ENCODE data around the gene EFNA2. TPM values are rescaled to one million over a fixed set of nuclear protein-coding genes. Genes with fewer than 3 reads are reported as not detected.

Gene EFNA2
- total RNA-seq, 4 donors from 2014 or later = not detected

GRCh38 chr19:1259206-1259875 is 26.3 kb upstream of the EFNA2 start:
- TF ChIP-seq POLR2A (IDR thresholded peaks at IDR 0.05) = no peak
- peak in 1 of 3 donors; percentile 24 for TF ChIP-seq CTCF (IDR thresholded peaks at IDR 0.05)
- DNase-seq (ENCODE audit: low spot score in 2 of 2) = peak in 1 of 2 donors; percentile 96
- H3K4me3 ChIP-seq (ENCODE audit: low read depth, poor library complexity, severe bottlenecking) = no peak overlapping the region
- 5 to 8% methylated on average over 11 to 12 of the region's 17 CpGs for WGBS, 2 donors
- intact Hi-C loops (cut with DNase I; ENCODE audit: low total_unique reads) = no loop called here

- TF ChIP-seq POLR2A (IDR thresholded peaks at IDR 0.05) (no peak), CTCF (IDR thresholded peaks at IDR 0.05) (no peak)
- 17 to 29% methylated on average over 20 to 29 of the region's 33 CpGs for WGBS, 2 donors
- no peak overlapping the region for H3K4me3 ChIP-seq (ENCODE audit: low read depth, poor library complexity, severe bottlenecking)
- DNase-seq (ENCODE audit: low spot score in 2 of 2) = peak in 1 of 2 donors; percentile 90
- intact Hi-C loops (cut with DNase I; ENCODE audit: low total_unique reads) = no loop called here
Observed at GRCh38 chr19:1259876-1260748, 25.6 kb upstream of the EFNA2 start.

GRCh38 chr19:1260749-1261537 is 24.7 kb upstream of the EFNA2 start:
- intact Hi-C loops (cut with DNase I; ENCODE audit: low total_unique reads) = no loop called here
- TF ChIP-seq CTCF (IDR thresholded peaks at IDR 0.05) (no peak), POLR2A (IDR thresholded peaks at IDR 0.05) (no peak)
- DNase-seq (ENCODE audit: low spot score in 2 of 2) = peak; percentile 93 to 99
- peak overlapping the region; percentile 45 for H3K4me3 ChIP-seq (ENCODE audit: low read depth, poor library complexity, severe bottlenecking)
- 0 to 1% methylated on average over 30 to 44 of the region's 83 CpGs for WGBS, 2 donors

GRCh38 chr19:1261538-1261797 is 24.2 kb upstream of the EFNA2 start:
- intact Hi-C loops (cut with DNase I; ENCODE audit: low total_unique reads) = no loop called here
- WGBS, 2 donors = 5 to 15% methylated on average over 14 of the region's 14 CpGs
- H3K4me3 ChIP-seq (ENCODE audit: low read depth, poor library complexity, severe bottlenecking) = no peak overlapping the region
- DNase-seq (ENCODE audit: low spot score in 2 of 2) = no peak
- no peak for TF ChIP-seq POLR2A (IDR thresholded peaks at IDR 0.05)
- no peak for TF ChIP-seq CTCF (IDR thresholded peaks at IDR 0.05)

- WGBS, 2 donors = 8 to 9% methylated on average over 23 to 25 of the region's 28 CpGs
- no peak for TF ChIP-seq POLR2A (IDR thresholded peaks at IDR 0.05)
- DNase-seq (ENCODE audit: low spot score in 2 of 2) = peak in 1 of 2 donors; percentile 95
- intact Hi-C loops (cut with DNase I; ENCODE audit: low total_unique reads) = no loop called here
- no peak overlapping the region for H3K4me3 ChIP-seq (ENCODE audit: low read depth, poor library complexity, severe bottlenecking)
Observed at GRCh38 chr19:1261798-1262622, 23.7 kb upstream of the EFNA2 start.
